ENCODE results near the gene TCAF1. TPM values are rescaled to one million over a fixed set of nuclear protein-coding genes. Genes with fewer than 3 reads are reported as not detected.
"Not testable (repeated sequence)": the region's sequence is repeated elsewhere in the genome, so short reads cannot be mapped to it uniquely, and the experiment has no call there.

Gene TCAF1
- total and polyA plus RNA-seq, 2 donors (not counting 3 experiments of a cell fraction or from before 2014, with no cell fraction given) = 29.0 to 48.3 TPM

DNA sequence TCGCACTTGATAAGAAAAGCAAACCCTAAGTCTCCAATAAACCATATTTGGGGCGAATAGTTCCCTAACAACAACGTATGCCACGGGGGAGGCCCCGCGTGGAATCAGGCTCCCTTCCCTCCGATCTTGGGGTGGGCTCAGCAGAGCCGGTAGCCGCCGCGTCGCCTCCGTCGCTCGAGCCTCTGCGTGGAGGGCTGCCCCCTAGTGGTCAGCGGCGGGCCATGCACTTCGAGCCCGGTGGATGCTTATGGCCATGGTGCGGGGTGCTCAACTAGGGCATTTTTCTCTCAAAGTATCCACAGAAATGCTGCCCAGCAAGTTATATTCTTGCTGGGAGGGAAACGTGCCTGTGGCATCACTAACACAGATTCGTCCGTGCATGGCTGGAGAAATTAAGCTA, 64.8 kb downstream of the TCAF1 start:
- H3K9me3 ChIP-seq (replicated peaks; ENCODE audit: control insufficient read depth, insufficient read depth, low read length); H3K9ac ChIP-seq (replicated peaks; ENCODE audit: extremely low read depth, insufficient read depth, low read length); H3K4me1 ChIP-seq (ENCODE audit: control insufficient read depth, extremely low read depth, insufficient read depth, low read length); H4K20me1 ChIP-seq (replicated peaks; ENCODE audit: control insufficient read depth, extremely low read depth, insufficient read depth, low read length); H3K27ac ChIP-seq (ENCODE audit: insufficient read depth, low read depth, low read length); H3K4me2 ChIP-seq (ENCODE audit: insufficient read depth, low read length); CTCF ChIA-PET; H3K27me3 ChIP-seq (ENCODE audit: control insufficient read depth in 2 of 2, insufficient read depth in 2 of 2, low read length in 2 of 2); H3K9me1 ChIP-seq (replicated peaks; ENCODE audit: control insufficient read depth, extremely low read depth, insufficient read depth, low read length); dilution Hi-C loops (cut with MboI; ENCODE audit: extremely low pct_ligation_motif_present, low sequenced_read_pairs); DNase-seq (ENCODE audit: low read depth, low spot score); POLR2A ChIA-PET; H3K4me3 ChIP-seq (replicated peaks in 1 of 3; ENCODE audit: insufficient read depth in 1 of 3, low read depth in 1 of 3, low read length in 3 of 3); H3K36me3 ChIP-seq (ENCODE audit: control insufficient read depth in 2 of 2, extremely low read depth in 1 of 2, insufficient read depth in 2 of 2, low read length in 2 of 2); intact Hi-C loops (cut with micrococcal nuclease); H2AFZ ChIP-seq (ENCODE audit: low read depth, low read length); H3K79me2 ChIP-seq (ENCODE audit: control insufficient read depth, insufficient read depth, low read length): not testable (repeated sequence)
- FAIRE-seq = peak; percentile 74
- TF ChIP-seq, protein P1, sequence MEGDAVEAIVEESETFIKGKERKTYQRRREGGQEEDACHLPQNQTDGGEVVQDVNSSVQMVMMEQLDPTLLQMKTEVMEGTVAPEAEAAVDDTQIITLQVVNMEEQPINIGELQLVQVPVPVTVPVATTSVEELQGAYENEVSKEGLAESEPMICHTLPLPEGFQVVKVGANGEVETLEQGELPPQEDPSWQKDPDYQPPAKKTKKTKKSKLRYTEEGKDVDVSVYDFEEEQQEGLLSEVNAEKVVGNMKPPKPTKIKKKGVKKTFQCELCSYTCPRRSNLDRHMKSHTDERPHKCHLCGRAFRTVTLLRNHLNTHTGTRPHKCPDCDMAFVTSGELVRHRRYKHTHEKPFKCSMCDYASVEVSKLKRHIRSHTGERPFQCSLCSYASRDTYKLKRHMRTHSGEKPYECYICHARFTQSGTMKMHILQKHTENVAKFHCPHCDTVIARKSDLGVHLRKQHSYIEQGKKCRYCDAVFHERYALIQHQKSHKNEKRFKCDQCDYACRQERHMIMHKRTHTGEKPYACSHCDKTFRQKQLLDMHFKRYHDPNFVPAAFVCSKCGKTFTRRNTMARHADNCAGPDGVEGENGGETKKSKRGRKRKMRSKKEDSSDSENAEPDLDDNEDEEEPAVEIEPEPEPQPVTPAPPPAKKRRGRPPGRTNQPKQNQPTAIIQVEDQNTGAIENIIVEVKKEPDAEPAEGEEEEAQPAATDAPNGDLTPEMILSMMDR (IDR thresholded peaks at IDR 0.05; ENCODE audit: extremely low read depth in 1 of 2, insufficient read depth in 1 of 2, low read depth in 1 of 2, low read length in 2 of 2) = peak in 1 of 2 donors; percentile 42
- TSS peak; percentile 84 for BruUV-seq (replicated peaks)

DNA sequence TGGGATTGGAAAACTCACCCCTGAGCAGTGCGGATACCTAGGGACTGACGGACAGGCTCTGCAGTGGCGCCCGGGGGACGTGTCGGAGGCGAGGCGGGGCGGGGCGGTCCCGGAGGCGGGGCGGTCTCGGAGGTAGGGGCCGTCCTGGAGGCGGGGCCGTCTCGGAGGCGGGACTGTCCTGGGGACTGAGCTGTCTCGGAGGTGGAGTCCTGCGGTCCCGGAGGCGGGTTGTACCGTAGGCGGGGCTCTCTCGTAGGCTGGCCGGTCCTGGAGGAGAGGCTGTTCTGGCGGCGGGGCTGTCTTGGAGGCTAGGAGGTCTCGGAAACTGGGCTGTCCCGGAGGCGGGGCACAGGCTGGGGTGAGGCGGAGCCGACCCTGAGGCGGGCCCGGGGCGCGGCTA, 65.4 kb downstream of the TCAF1 start:
- peak overlapping the region in 1 of 3 experiments; percentile 46 for H3K4me3 ChIP-seq (replicated peaks in 1 of 3; ENCODE audit: insufficient read depth in 1 of 3, low read depth in 1 of 3, low read length in 3 of 3)
- H3K4me2 ChIP-seq (ENCODE audit: insufficient read depth, low read length); CTCF ChIA-PET; H3K9ac ChIP-seq (replicated peaks; ENCODE audit: extremely low read depth, insufficient read depth, low read length); intact Hi-C loops (cut with micrococcal nuclease); H3K9me1 ChIP-seq (replicated peaks; ENCODE audit: control insufficient read depth, extremely low read depth, insufficient read depth, low read length); BruUV-seq (replicated peaks); H3K36me3 ChIP-seq (ENCODE audit: control insufficient read depth in 2 of 2, extremely low read depth in 1 of 2, insufficient read depth in 2 of 2, low read length in 2 of 2); H3K27me3 ChIP-seq (ENCODE audit: control insufficient read depth in 2 of 2, insufficient read depth in 2 of 2, low read length in 2 of 2); H3K27ac ChIP-seq (ENCODE audit: insufficient read depth, low read depth, low read length); dilution Hi-C loops (cut with MboI; ENCODE audit: extremely low pct_ligation_motif_present, low sequenced_read_pairs); H3K79me2 ChIP-seq (ENCODE audit: control insufficient read depth, insufficient read depth, low read length); H2AFZ ChIP-seq (ENCODE audit: low read depth, low read length); DNase-seq (ENCODE audit: low read depth, low spot score); H3K4me1 ChIP-seq (ENCODE audit: control insufficient read depth, extremely low read depth, insufficient read depth, low read length); POLR2A ChIA-PET; H4K20me1 ChIP-seq (replicated peaks; ENCODE audit: control insufficient read depth, extremely low read depth, insufficient read depth, low read length); H3K9me3 ChIP-seq (replicated peaks; ENCODE audit: control insufficient read depth, insufficient read depth, low read length): not testable (repeated sequence)
- FAIRE-seq = peak; percentile 95

DNA sequence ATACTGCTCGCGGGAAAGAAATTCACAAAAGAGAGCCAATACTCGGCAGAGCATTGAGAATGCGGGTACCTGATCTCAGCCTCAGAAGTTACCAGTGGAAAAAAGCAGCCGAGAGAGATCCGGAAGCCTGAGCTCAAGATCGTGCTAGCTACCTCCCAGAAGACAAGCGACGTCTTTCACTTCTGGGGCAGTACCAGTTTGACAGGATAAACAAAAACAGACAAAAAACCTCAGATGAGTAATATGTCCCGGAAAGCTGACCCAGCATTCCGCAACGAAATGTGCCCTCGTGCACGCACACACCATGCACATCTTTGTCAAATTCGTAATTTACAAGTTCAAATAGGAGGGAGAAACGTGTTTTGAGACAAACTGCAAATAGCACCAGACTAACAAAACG, 65.9 kb downstream of the TCAF1 start:
- TSS peak; percentile 78 for BruUV-seq (replicated peaks)
- H4K20me1 ChIP-seq (replicated peaks; ENCODE audit: control insufficient read depth, extremely low read depth, insufficient read depth, low read length); H2AFZ ChIP-seq (ENCODE audit: low read depth, low read length); intact Hi-C loops (cut with micrococcal nuclease); H3K27me3 ChIP-seq (ENCODE audit: control insufficient read depth in 2 of 2, insufficient read depth in 2 of 2, low read length in 2 of 2); H3K36me3 ChIP-seq (ENCODE audit: control insufficient read depth in 2 of 2, extremely low read depth in 1 of 2, insufficient read depth in 2 of 2, low read length in 2 of 2); H3K9ac ChIP-seq (replicated peaks; ENCODE audit: extremely low read depth, insufficient read depth, low read length); DNase-seq (ENCODE audit: low read depth, low spot score); H3K4me3 ChIP-seq (replicated peaks in 1 of 3; ENCODE audit: insufficient read depth in 1 of 3, low read depth in 1 of 3, low read length in 3 of 3); H3K9me1 ChIP-seq (replicated peaks; ENCODE audit: control insufficient read depth, extremely low read depth, insufficient read depth, low read length); H3K9me3 ChIP-seq (replicated peaks; ENCODE audit: control insufficient read depth, insufficient read depth, low read length); POLR2A ChIA-PET; H3K27ac ChIP-seq (ENCODE audit: insufficient read depth, low read depth, low read length); dilution Hi-C loops (cut with MboI; ENCODE audit: extremely low pct_ligation_motif_present, low sequenced_read_pairs); H3K4me2 ChIP-seq (ENCODE audit: insufficient read depth, low read length); H3K4me1 ChIP-seq (ENCODE audit: control insufficient read depth, extremely low read depth, insufficient read depth, low read length); CTCF ChIA-PET; H3K79me2 ChIP-seq (ENCODE audit: control insufficient read depth, insufficient read depth, low read length): not testable (repeated sequence)
- FAIRE-seq = peak; percentile 89

DNA sequence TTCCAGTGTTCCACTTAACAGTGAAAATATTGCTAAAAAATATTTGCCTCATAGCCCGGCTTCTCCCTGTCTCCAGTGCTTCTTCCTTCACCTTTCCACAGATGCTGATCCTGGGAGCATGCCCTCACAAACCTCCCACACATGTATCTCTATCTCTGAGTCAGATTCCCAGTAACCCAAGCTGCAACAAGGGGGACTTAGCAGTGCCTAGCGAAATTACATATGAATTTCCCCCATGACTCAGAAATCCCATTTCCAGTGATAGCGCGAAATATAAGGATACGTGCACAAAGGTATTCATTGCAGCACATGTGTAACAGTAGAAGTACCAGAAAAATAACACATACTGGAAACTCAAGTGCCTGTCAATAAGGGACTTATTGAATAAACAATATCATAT, 75.4 kb downstream of the TCAF1 start:
- H3K36me3 ChIP-seq (ENCODE audit: control insufficient read depth in 2 of 2, extremely low read depth in 1 of 2, insufficient read depth in 2 of 2, low read length in 2 of 2); H3K9ac ChIP-seq (replicated peaks; ENCODE audit: extremely low read depth, insufficient read depth, low read length); CTCF ChIA-PET; intact Hi-C loops (cut with micrococcal nuclease); DNase-seq (ENCODE audit: low read depth, low spot score); FAIRE-seq; dilution Hi-C loops (cut with MboI; ENCODE audit: extremely low pct_ligation_motif_present, low sequenced_read_pairs); H3K79me2 ChIP-seq (ENCODE audit: control insufficient read depth, insufficient read depth, low read length); BruUV-seq (replicated peaks); H3K27me3 ChIP-seq (ENCODE audit: control insufficient read depth in 2 of 2, insufficient read depth in 2 of 2, low read length in 2 of 2); H3K4me2 ChIP-seq (ENCODE audit: insufficient read depth, low read length); H4K20me1 ChIP-seq (replicated peaks; ENCODE audit: control insufficient read depth, extremely low read depth, insufficient read depth, low read length); H3K27ac ChIP-seq (ENCODE audit: insufficient read depth, low read depth, low read length); POLR2A ChIA-PET; H3K4me3 ChIP-seq (replicated peaks in 1 of 3; ENCODE audit: insufficient read depth in 1 of 3, low read depth in 1 of 3, low read length in 3 of 3); H3K4me1 ChIP-seq (ENCODE audit: control insufficient read depth, extremely low read depth, insufficient read depth, low read length); H3K9me3 ChIP-seq (replicated peaks; ENCODE audit: control insufficient read depth, insufficient read depth, low read length); H3K9me1 ChIP-seq (replicated peaks; ENCODE audit: control insufficient read depth, extremely low read depth, insufficient read depth, low read length); H2AFZ ChIP-seq (ENCODE audit: low read depth, low read length): not testable (repeated sequence)
